Endothelial cell of umbilical vein (primary cell): ENCODE results near the gene FNDC3A. TPM values are rescaled to one million over a fixed set of nuclear protein-coding genes. Genes with fewer than 3 reads are reported as not detected.

Experiments
- BruUV-seq: library from RNA; stranded (reverse); fragments of 400-500 nt; replicated peaks from 2 replicates; lab custom pipeline; 2021; lab: Mats Ljungman, UMichigan
- CTCF ChIA-PET: fragments of 300-600, 350-600 bp; sonication (Branson Sonifier 250); formaldehyde crosslinking; loops from one replicate; lab custom pipeline; 2021; ENCODE audit warnings: antibody characterized with exemption, inconsistent platforms; lab: Charles Lee
- POLR2A ChIA-PET: fragments of 300-600, 350-600 bp; sonication (Branson Sonifier 250); formaldehyde crosslinking; loops from one replicate; lab custom pipeline; 2021; ENCODE audit warnings: antibody characterized with exemption, inconsistent platforms; lab: Charles Lee
- DNase-seq: peaks from one replicate; pipeline ENCODE4 v3.0.0-alpha.2; 2011; ENCODE audit warnings: low read depth, low spot score
- FAIRE-seq: peaks from 2 replicates; lab custom pipeline; 2011; peaks lifted over from hg19 to GRCh38; lab: Jason Lieb, UNC
- H2AFZ ChIP-seq: 2 replicates; pipeline ENCODE4 v1.6.0; 2012; ENCODE audit warnings: low read depth, low read length, control low read depth, inconsistent platforms
- H3K27ac ChIP-seq: 2 replicates; pipeline ENCODE4 v1.5.1; 2011; ENCODE audit warnings: low read depth, mild to moderate bottlenecking, control low read depth, low read length, moderate library complexity; ENCODE audit not compliant: insufficient read depth
- H3K27me3 ChIP-seq, 2 experiments: 2 replicates each; pipeline versions ENCODE4 v1.6.0 to v1.6.1; 2011; ENCODE audit warnings: low read length in 2 of 2, mixed read lengths in 1 of 2; ENCODE audit not compliant: control insufficient read depth in 2 of 2, insufficient read depth in 2 of 2
- H3K36me3 ChIP-seq, 2 experiments: 2 replicates in 1 of 2; 3 replicates in 1 of 2; pipeline ENCODE4 v1.5.1; 2011; ENCODE audit warnings: low read length in 2 of 2, mild to moderate bottlenecking in 1 of 2, moderate library complexity in 1 of 2; ENCODE audit not compliant: control insufficient read depth in 2 of 2, insufficient read depth in 2 of 2; ENCODE audit errors: extremely low read depth in 1 of 2
- H3K4me1 ChIP-seq: 3 replicates; pipeline ENCODE4 v1.5.1; 2011; ENCODE audit warnings: mild to moderate bottlenecking, low read length; ENCODE audit not compliant: control insufficient read depth, insufficient read depth; ENCODE audit errors: extremely low read depth
- H3K4me2 ChIP-seq: 2 replicates; pipeline ENCODE4 v1.6.1; 2011; ENCODE audit warnings: low read length, control low read depth, mixed read lengths; ENCODE audit not compliant: insufficient read depth
- H3K4me3 ChIP-seq, 3 experiments: fragments of 200-600 bp in 1 of 3; sonication (generic), shearing (Covaris generic) in 1 of 3; replicated peaks in 1 of 3; 2 replicates each; pipeline ENCODE4 v1.5.1; 2011 to 2016; ENCODE audit warnings: control low read depth in 3 of 3, low read length in 3 of 3, mild to moderate bottlenecking in 2 of 3, inconsistent platforms in 1 of 3, low read depth in 1 of 3, moderate library complexity in 1 of 3; ENCODE audit not compliant: insufficient read depth in 1 of 3
- H3K79me2 ChIP-seq: 2 replicates; pipeline ENCODE4 v1.6.0; 2012; ENCODE audit warnings: low read length, inconsistent platforms; ENCODE audit not compliant: control insufficient read depth, insufficient read depth
- H3K9ac ChIP-seq: replicated peaks from 2 replicates; pipeline ENCODE3; 2011; ENCODE audit warnings: low read length, control low read depth; ENCODE audit not compliant: insufficient read depth; ENCODE audit errors: extremely low read depth
- H3K9me1 ChIP-seq: replicated peaks from 3 replicates; pipeline ENCODE4 v1.6.0; 2011; ENCODE audit warnings: mild to moderate bottlenecking, low read length; ENCODE audit not compliant: control insufficient read depth, insufficient read depth; ENCODE audit errors: extremely low read depth
- H3K9me3 ChIP-seq: replicated peaks from 2 replicates; pipeline ENCODE4 v1.5.1; 2012; ENCODE audit warnings: low read length, inconsistent platforms; ENCODE audit not compliant: control insufficient read depth, insufficient read depth
- H4K20me1 ChIP-seq: replicated peaks from 2 replicates; pipeline ENCODE3; 2011; ENCODE audit warnings: mild to moderate bottlenecking, low read length; ENCODE audit not compliant: control insufficient read depth, insufficient read depth; ENCODE audit errors: extremely low read depth
- EZH2 ChIP-seq: IDR thresholded peaks from 2 replicates; pipeline ENCODE4 v1.6.1; 2012; ENCODE audit warnings: borderline replicate concordance, low read depth, mild to moderate bottlenecking, moderate library complexity, low read length, inconsistent platforms; ENCODE audit not compliant: severe bottlenecking
- FOS ChIP-seq: IDR thresholded peaks from 2 replicates; pipeline ENCODE4 v1.6.1; 2011; ENCODE audit warnings: mild to moderate bottlenecking, low read length, moderate library complexity, borderline replicate concordance; ENCODE audit not compliant: insufficient read depth
- GATA2 ChIP-seq: IDR thresholded peaks from 2 replicates; pipeline ENCODE4 v1.7.0; 2011; ENCODE audit warnings: low read depth, mild to moderate bottlenecking, moderate library complexity, mixed read lengths, low read length; ENCODE audit not compliant: insufficient read length, insufficient read depth
- JUN ChIP-seq: IDR thresholded peaks from 2 replicates; pipeline ENCODE4 v1.6.1; 2011; ENCODE audit warnings: borderline replicate concordance, low read depth; ENCODE audit not compliant: insufficient read length, insufficient read depth
- MAX ChIP-seq: IDR thresholded peaks from 2 replicates; pipeline ENCODE4 v1.6.1; 2011; ENCODE audit not compliant: insufficient read depth, insufficient read length
- MYC ChIP-seq: IDR thresholded peaks from one replicate; pipeline ENCODE4 v1.6.1; 2011; ENCODE audit warnings: mild to moderate bottlenecking, low read depth, low read length
- POLR2A ChIP-seq: IDR thresholded peaks from 2 replicates; pipeline ENCODE4 v1.6.1; 2012; ENCODE audit warnings: low read depth, mild to moderate bottlenecking, control low read depth, low read length
- POLR2AphosphoS5 ChIP-seq: IDR thresholded peaks from 2 replicates; pipeline ENCODE4 v1.6.1; 2012; ENCODE audit warnings: low read depth, mild to moderate bottlenecking, control low read depth, low read length, moderate library complexity; ENCODE audit not compliant: insufficient read depth
- dilution Hi-C: fragments of 300-500 bp; cut with MboI; formaldehyde crosslinking; loops from one replicate; pipeline ENCODE4 v1.15.0; 2019; ENCODE audit warnings: low sequenced_read_pairs; ENCODE audit not compliant: extremely low pct_ligation_motif_present
- intact Hi-C: fragments of 100-400 bp; cut with micrococcal nuclease; formaldehyde crosslinking; loops from one replicate; pipeline ENCODE4 v1.10.0; 2022
- polyA plus RNA-seq, 4 experiments: library from polyadenylated mRNA; depleted of rRNA in 3 of 4; stranded (reverse) in 3 of 4; unstranded in 1 of 4; fragments of >200 nt; gene quantifications; 2 replicates each; pipeline versions ENCODE4 v1.2.1 to v1.2.3, GENCODE V29; 2011 to 2012; ENCODE audit warnings: missing spikeins in 1 of 4
- total RNA-seq: library from RNA; stranded (reverse); gene quantifications from 2 replicates; pipeline ENCODE4 v1.2.3, GENCODE V29; 2021
- TF ChIP-seq, protein P1 (sequence below), 2 donors: IDR thresholded peaks; 1 replicate in 1 of 2; 2 replicates in 1 of 2; pipeline ENCODE4 v1.5.1; 2011; ENCODE audit warnings: low read length in 2 of 2, mild to moderate bottlenecking in 2 of 2, moderate library complexity in 2 of 2, control low read depth in 1 of 2, inconsistent platforms in 1 of 2, low read depth in 1 of 2; ENCODE audit not compliant: insufficient read depth in 1 of 2; ENCODE audit errors: extremely low read depth in 1 of 2

Gene FNDC3A
- total and polyA plus RNA-seq, 2 donors (not counting 3 experiments of a cell fraction or from before 2014, with no cell fraction given) = 26.3 to 50.8 TPM

GRCh38 chr13:49240017-49240416 lies 264.3 kb downstream of the FNDC3A start:
- Histone ChIP-seq H3K79me2 (no peaks in the 10 kb centered on the region), H3K4me2 (no peak overlapping the region), H3K9me1 (no peaks in the 10 kb centered on the region), H3K4me3 (no peak overlapping the region), H3K27me3 (peaks cover 0 to 3% of the 10 kb centered on the region in 2 experiments), H3K9me3 (no peaks in the 10 kb centered on the region), H3K36me3 (no peaks in the 10 kb centered on the region), H3K9ac (no peak overlapping the region), H3K4me1 (no peaks in the 10 kb centered on the region), H3K27ac (no peak overlapping the region), H4K20me1 (no peaks in the 10 kb centered on the region), H2AFZ (no peak overlapping the region)
- POLR2A ChIA-PET = no interaction called here
- CTCF ChIA-PET = interaction anchor here (0.7 to 1.4 kb wide), 19 partner anchors 8 to 368 kb away, joined by 3 to 24 read pairs (median 5); partner anchors contain the start of genes CDADC1 and MLNR
- intact Hi-C loops = loop anchor here (1.0 to 2.0 kb wide), 2 partner anchors 41 to 367 kb away; no protein-coding TSS in a partner anchor
- DNase-seq (peak; percentile 41), FAIRE-seq (no peak)
- dilution Hi-C loops = no loop called here
- no TSS peak for BruUV-seq
- TF ChIP-seq, protein P1, sequence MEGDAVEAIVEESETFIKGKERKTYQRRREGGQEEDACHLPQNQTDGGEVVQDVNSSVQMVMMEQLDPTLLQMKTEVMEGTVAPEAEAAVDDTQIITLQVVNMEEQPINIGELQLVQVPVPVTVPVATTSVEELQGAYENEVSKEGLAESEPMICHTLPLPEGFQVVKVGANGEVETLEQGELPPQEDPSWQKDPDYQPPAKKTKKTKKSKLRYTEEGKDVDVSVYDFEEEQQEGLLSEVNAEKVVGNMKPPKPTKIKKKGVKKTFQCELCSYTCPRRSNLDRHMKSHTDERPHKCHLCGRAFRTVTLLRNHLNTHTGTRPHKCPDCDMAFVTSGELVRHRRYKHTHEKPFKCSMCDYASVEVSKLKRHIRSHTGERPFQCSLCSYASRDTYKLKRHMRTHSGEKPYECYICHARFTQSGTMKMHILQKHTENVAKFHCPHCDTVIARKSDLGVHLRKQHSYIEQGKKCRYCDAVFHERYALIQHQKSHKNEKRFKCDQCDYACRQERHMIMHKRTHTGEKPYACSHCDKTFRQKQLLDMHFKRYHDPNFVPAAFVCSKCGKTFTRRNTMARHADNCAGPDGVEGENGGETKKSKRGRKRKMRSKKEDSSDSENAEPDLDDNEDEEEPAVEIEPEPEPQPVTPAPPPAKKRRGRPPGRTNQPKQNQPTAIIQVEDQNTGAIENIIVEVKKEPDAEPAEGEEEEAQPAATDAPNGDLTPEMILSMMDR (IDR thresholded peaks at IDR 0.05; ENCODE audit: extremely low read depth in 1 of 2, insufficient read depth in 1 of 2, low read depth in 1 of 2, low read length in 2 of 2) = peak; percentile 48 to 51
- TF ChIP-seq POLR2AphosphoS5 = no peak
- no peak for TF ChIP-seq FOS
- TF ChIP-seq POLR2A = no peak
- no peak for TF ChIP-seq MYC

GRCh38 chr13:49241296-49241695 lies 265.6 kb downstream of the FNDC3A start:
- H3K79me2 ChIP-seq = no peaks in the 10 kb centered on the region
- H3K27ac ChIP-seq = no peak overlapping the region
- no peak overlapping the region for H2AFZ ChIP-seq
- DNase-seq = no peak
- FAIRE-seq = no peak
- BruUV-seq = no TSS peak
- H3K9ac ChIP-seq = no peak overlapping the region
- no peaks in the 10 kb centered on the region for H3K9me3 ChIP-seq
- no peaks in the 10 kb centered on the region for H3K9me1 ChIP-seq
- TF ChIP-seq POLR2A (no peak), POLR2AphosphoS5 (no peak), EZH2 (no peak), MAX (no peak), GATA2 (no peak), FOS (no peak), JUN (no peak), MYC (no peak)
- TF ChIP-seq, protein P1 (IDR thresholded peaks at IDR 0.05; ENCODE audit: extremely low read depth in 1 of 2, insufficient read depth in 1 of 2, low read depth in 1 of 2, low read length in 2 of 2) = no peak
- POLR2A ChIA-PET = no interaction called here
- peaks cover 0 to 3% of the 10 kb centered on the region in 2 experiments for H3K27me3 ChIP-seq
- no peaks in the 10 kb centered on the region for H4K20me1 ChIP-seq
- dilution Hi-C loops (no loop called here), intact Hi-C loops (loop anchor here (2.0 kb wide), 1 partner anchor 366 kb away; no protein-coding TSS in a partner anchor)
- no peaks in the 10 kb centered on the region for H3K36me3 ChIP-seq
- no peaks in the 10 kb centered on the region for H3K4me1 ChIP-seq
- H3K4me2 ChIP-seq = no peak overlapping the region
- no peak overlapping the region for H3K4me3 ChIP-seq
- CTCF ChIA-PET = interaction anchor here (1.0 kb wide), 1 partner anchor 39 kb away, joined by 3 read pairs; no protein-coding TSS in a partner anchor
